CD4-positive, alpha-beta T cell treated with Interleukin-10 for 1 hour (primary cell): ENCODE measurements around the gene TMEM252.

Experiments used
- DNase-seq: peaks from one replicate; pipeline ENCODE4 v3.0.0-alpha.2; 2020

Gene TMEM252

DNA sequence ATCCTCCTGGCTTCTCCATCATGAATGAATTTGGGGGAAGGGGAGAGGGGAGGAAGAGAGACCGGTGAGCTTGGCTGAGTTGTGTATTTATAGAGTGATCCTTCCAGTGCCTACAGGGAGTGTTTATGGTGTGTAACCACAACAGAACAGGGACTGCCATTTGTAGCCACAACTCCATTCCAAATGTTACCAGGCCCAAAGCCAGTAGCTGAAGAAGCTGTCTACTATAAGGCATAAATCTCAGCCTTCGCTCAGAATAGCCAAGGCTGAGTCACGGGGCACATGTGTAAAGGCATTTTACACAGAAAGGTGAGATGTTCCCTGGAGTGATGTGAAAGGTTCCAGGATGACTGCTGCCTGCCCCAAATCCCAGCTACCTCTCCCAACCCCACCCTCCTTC is 2.5 kb downstream of the TMEM252 start:
- DNase-seq: no peak

- DNase-seq: no peak
Observed at GRCh38 chr9:68537616-68537880, 3.1 kb downstream of the TMEM252 start.

- no peak for DNase-seq
Observed at GRCh38 chr9:68536876-68537615, 3.6 kb downstream of the TMEM252 start.

GRCh38 chr9:68533678-68534077 is 7.0 kb downstream of the TMEM252 start:
- DNase-seq: no peak

DNA sequence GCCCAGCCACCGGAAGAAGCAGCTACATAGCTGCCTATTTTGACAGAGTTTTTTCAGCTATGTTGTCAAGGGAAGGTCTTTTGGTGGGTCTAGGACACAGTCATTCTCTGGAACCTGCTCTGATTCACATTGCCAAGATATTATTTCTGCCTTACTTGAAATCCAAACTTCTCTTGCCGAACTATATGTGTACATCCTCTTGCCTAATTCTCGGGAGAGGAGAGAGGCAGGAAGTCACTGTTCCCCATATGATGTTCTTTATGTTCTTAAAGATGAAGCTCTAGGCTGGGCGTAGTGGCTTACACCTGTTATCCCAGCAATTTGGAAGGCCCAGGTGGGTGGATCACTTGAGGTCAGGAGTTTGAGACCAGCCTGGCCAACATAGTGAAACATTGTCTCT is 8.6 kb downstream of the TMEM252 start:
- DNase-seq: no peak

GRCh38 chr9:68530618-68531017 is 10.1 kb downstream of the TMEM252 start:
- no peak for DNase-seq

- DNase-seq: no peak
Observed at GRCh38 chr9:68523367-68523936, 17.2 kb downstream of the TMEM252 start.

DNA sequence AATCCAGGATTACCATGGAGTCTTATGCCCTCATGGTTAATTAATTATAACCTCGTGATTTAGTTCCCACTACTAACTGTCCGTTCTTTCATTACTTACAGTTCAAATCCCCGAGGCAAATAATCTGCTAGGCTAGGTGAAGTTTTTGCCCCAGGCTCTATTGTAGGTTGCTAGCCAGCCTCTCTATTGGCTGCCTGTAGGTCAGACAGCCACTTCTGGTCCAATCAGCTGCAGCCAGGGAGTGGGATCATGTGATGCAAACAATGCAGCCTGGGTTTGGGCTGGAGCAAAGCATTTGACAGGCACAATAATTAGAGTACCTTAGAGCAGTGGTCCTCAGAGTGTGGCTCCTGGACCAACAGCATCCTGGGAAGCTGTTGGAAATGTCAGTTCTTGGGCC is 17.7 kb downstream of the TMEM252 start:
- no peak for DNase-seq

- DNase-seq: no peak
Observed at GRCh38 chr9:68522131-68522530, 18.6 kb downstream of the TMEM252 start.

- DNase-seq: no peak
Observed at GRCh38 chr9:68515326-68516017, 25.2 kb downstream of the TMEM252 start.

GRCh38 chr9:68513981-68514380 is 26.7 kb downstream of the TMEM252 start:
- DNase-seq: no peak

GRCh38 chr9:68513385-68513784 is 27.3 kb downstream of the TMEM252 start:
- DNase-seq: no peak

DNA sequence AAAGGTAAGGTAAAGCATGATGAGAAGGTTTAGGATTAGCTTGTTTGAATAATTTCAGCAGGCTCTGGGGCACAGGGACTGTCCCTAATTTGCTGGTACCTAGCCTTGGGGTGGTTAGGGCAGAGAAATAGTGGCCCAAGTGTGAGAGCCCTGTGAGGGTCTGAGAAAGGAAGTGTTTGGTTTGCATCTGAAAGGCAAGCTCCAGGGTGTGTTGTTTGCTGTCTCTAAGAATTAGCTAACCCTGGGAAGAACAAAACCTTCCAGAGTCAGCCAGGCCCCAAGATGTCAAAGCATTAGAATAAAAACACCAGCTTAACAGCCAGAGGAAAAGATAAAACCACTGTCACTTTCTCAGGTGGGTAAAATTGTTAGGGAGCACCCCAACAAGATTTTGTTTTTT is 31.0 kb downstream of the TMEM252 start:
- no peak for DNase-seq

- no peak for DNase-seq
Observed at GRCh38 chr9:68508547-68508946, 32.1 kb downstream of the TMEM252 start.

- DNase-seq: no peak
Observed at GRCh38 chr9:68507806-68508145, 32.9 kb downstream of the TMEM252 start.

- no peak for DNase-seq
Observed at GRCh38 chr9:68507130-68507805, 33.4 kb downstream of the TMEM252 start.

- DNase-seq: no peak
Observed at GRCh38 chr9:68506551-68506950, 34.1 kb downstream of the TMEM252 start.

- peak; percentile 7 for DNase-seq
Observed at GRCh38 chr9:68505681-68506409, 34.8 kb downstream of the TMEM252 start.

DNA sequence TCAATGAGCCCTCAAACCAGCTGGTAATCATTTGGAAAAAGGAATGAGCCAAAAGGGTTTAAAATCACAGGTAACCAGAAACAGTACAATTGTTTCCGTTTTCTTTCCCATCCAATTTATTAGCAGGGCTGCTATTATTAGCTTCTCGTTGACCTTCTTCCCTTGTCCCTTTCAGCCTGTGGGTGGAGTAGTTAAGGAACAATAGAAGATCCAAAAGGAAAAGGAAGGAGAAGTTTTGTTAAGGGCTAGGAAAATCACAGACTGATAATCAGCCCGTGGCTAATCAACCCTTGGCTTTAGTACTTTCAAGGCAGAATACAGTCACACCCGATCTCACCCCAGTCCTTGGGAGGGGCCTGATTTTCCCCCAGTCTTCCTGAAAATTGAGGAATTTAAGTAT is 38.4 kb downstream of the TMEM252 start:
- DNase-seq: no peak

GRCh38 chr9:68500457-68501381 is 40.0 kb downstream of the TMEM252 start:
- no peak for DNase-seq

- DNase-seq: no peak
Observed at GRCh38 chr9:68498816-68499215, 41.9 kb downstream of the TMEM252 start.

DNA sequence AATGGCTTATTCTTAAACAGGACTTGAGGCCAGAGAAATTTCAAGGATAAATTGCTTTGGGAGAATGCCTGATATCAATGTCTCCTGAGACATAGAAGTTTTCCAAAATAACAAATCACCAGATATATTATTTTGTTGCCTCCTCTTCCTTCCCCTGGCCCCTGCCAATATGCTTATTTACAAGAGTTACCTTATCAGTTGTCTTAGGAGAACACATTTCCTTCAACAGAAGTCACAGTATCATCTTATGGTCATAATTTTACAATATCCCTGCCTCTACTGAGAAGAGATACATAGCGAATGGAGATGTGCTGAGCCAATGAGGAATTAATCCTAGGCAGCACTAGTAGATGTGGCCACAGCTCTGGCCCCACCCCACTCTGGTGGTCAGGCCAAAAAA is 43.1 kb downstream of the TMEM252 start:
- no peak for DNase-seq
